SK-N-SH treated with all-trans-retinoic acid at 6 μM for 48 hours (cell line): ENCODE data around the gene KL.

Experiments
- BACH2 ChIP-seq: fragments of 250-450 bp; sonication (Bioruptor Pico); IDR thresholded peaks from 2 replicates; pipeline ENCODE4 v1.9.0; 2021; ENCODE audit warnings: mild to moderate bottlenecking, borderline replicate concordance
- CSDC2 ChIP-seq: fragments of 250-450 bp; sonication (Bioruptor Pico); IDR thresholded peaks from 2 replicates; pipeline ENCODE4 v1.5.0; 2020; ENCODE audit warnings: mild to moderate bottlenecking, moderate library complexity
- ESRRG ChIP-seq: fragments of 250-450 bp; sonication (Bioruptor Pico); IDR thresholded peaks from 2 replicates; pipeline ENCODE4 v1.6.1; 2021; ENCODE audit warnings: mild to moderate bottlenecking
- ISL1 ChIP-seq: fragments of 250-450 bp; sonication (Bioruptor Pico); IDR thresholded peaks from 2 replicates; pipeline ENCODE4 v2.1.2; 2022; ENCODE audit warnings: mild to moderate bottlenecking, moderate library complexity
- OSR1 ChIP-seq: fragments of 250-450 bp; sonication (Bioruptor Pico); IDR thresholded peaks from 2 replicates; pipeline ENCODE4 v1.8.0; 2022; ENCODE audit warnings: moderate library complexity, mild to moderate bottlenecking, inconsistent platforms
- PATZ1 ChIP-seq: fragments of 250-450 bp; sonication (Bioruptor Pico); IDR thresholded peaks from 2 replicates; pipeline ENCODE4 v1.8.0; 2020; ENCODE audit warnings: mild to moderate bottlenecking, moderate library complexity, borderline replicate concordance
- RARB ChIP-seq: fragments of 250-450 bp; sonication (Bioruptor Pico); IDR thresholded peaks from 2 replicates; pipeline ENCODE4 v1.8.0; 2021; ENCODE audit warnings: mild to moderate bottlenecking, moderate library complexity
- TOX ChIP-seq: fragments of 250-450 bp; sonication (Bioruptor Pico); IDR thresholded peaks from 2 replicates; pipeline ENCODE4 v1.8.0; 2021; ENCODE audit warnings: mild to moderate bottlenecking, moderate library complexity, borderline replicate concordance
- ZC3H10 ChIP-seq: fragments of 250-450 bp; sonication (Bioruptor Pico); IDR thresholded peaks from 2 replicates; pipeline ENCODE4 v1.5.1; 2021; ENCODE audit warnings: mild to moderate bottlenecking, moderate library complexity

GRCh38 chr13:33109801-33110200, 93.6 kb downstream of the KL start:
- TF ChIP-seq ISL1 (CRISPR knock-in tag) (no peak), ZC3H10 (CRISPR knock-in tag) (no peak), PATZ1 (no peak), ESRRG (no peak), BACH2 (CRISPR knock-in tag) (no peak), RARB (CRISPR knock-in tag) (no peak), OSR1 (no peak), CSDC2 (no peak), TOX (CRISPR knock-in tag) (no peak)
